GM13977 (cell line): ENCODE data around the gene ACAP1.

Experiments
- DNase-seq: peaks from one replicate; pipeline ENCODE4 v3.0.0; 2012; ENCODE audit warnings: low spot score
- CTCF ChIP-seq: IDR thresholded peaks from 2 replicates; pipeline ENCODE4 v1.5.1; 2012; ENCODE audit warnings: mild to moderate bottlenecking, control low read depth; ENCODE audit not compliant: insufficient read depth; ENCODE audit errors: extremely low read depth, missing control alignments
- in situ Hi-C: fragments of 300-500 bp; cut with MboI; formaldehyde crosslinking; loops from one replicate; pipeline ENCODE4 v1.12.0; 2022; ENCODE audit warnings: low sequenced_read_pairs, low pct_unique_long_range_greater_than_20kb, mixed read lengths, inconsistent platforms; ENCODE audit not compliant: unreplicated experiment

The ACAP1 gene

GRCh38 chr17:7380855-7381683 lies 44.7 kb downstream of the ACAP1 start, which contains the start of gene TNK1:
Gene TNK1, plus strand, starts transcription at chr17:7381089. Its CDS starts 1,838 bp downstream, at chr17:7382927.
- DNase-seq, result no peak

GRCh38 chr17:7382901-7383300 lies 46.6 kb downstream of the ACAP1 start:
- no peak for TF ChIP-seq CTCF
- DNase-seq, result no peak
- in situ Hi-C loops, result no loop called here

More at GRCh38 chr17:7380855-7381683, 44.7 kb downstream of the ACAP1 start, which contains the start of gene TNK1:
- in situ Hi-C loops, result no loop called here
- TF ChIP-seq CTCF, result no peak

DNA sequence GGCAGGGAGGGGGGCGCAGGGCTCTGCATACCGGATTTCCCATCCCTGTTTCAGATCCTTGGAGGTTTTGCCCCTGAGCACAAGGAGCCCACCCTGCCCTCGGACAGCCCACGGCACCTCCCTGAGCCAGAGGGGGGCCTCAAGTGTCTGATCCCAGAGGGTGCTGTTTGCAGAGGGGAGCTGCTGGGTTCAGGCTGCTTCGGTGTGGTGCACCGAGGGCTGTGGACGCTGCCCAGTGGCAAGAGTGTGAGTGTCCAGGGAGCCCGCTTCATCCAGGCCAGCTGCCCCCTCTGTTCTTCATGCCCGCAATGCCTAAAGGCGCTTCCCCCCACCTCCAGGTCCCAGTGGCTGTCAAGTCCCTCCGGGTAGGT lies 47.0 kb downstream of the ACAP1 start:
- no peak for DNase-seq
- in situ Hi-C loops, result no loop called here
- TF ChIP-seq CTCF, result no peak

GRCh38 chr17:7383742-7384488 lies 47.6 kb downstream of the ACAP1 start:
- in situ Hi-C loops, result no loop called here
- no peak for TF ChIP-seq CTCF
- peak; percentile 94 for DNase-seq

DNA sequence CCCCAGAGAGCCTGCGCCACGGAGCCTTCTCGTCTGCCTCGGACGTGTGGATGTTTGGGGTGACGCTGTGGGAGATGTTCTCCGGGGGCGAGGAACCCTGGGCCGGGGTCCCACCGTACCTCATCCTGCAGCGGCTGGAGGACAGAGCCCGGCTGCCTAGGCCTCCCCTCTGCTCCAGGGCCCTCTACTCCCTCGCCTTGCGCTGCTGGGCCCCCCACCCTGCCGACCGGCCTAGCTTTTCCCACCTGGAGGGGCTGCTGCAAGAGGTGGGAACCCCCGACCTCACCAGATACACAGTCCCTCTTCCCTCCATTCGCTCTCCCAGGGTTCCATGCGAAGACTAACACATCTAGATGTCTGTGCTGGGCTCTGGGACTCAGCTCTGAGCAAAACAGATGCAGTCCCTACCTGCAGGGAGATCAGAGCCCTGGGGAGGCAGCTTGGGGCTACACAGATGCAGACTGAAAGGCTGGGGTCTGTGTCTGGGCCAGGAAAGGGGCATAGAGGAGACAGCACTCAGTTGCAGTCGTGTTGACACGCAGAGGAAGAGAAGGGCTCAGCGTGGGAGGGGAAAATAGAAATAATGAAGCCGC lies 48.3 kb downstream of the ACAP1 start:
- no peak for DNase-seq

More for the DNA sequence above, 48.3 kb downstream of the ACAP1 start:
- no peak for TF ChIP-seq CTCF
- in situ Hi-C loops, result no loop called here
